Ovary (tissue), 9 donors: ENCODE results near the gene PLG. TPM values are rescaled to one million over a fixed set of nuclear protein-coding genes. Genes with fewer than 3 reads are reported as not detected.

ENCODE experiments used
- DNase-seq, 5 donors: peaks; one replicate each; pipeline ENCODE4 v3.0.0-alpha.2; 2019 to 2020
- H3K27ac ChIP-seq, 2 donors: fragments of 200-600 bp; one replicate each; pipeline versions ENCODE4 v1.5.1 to v1.8.0; 2019 to 2022
- H3K27me3 ChIP-seq: fragments of 200-600 bp; one replicate; pipeline ENCODE4 v1.8.0; 2022
- H3K36me3 ChIP-seq: fragments of 200-600 bp; sonication (generic); one replicate; pipeline ENCODE4 v1.5.1; 2019
- H3K4me1 ChIP-seq: one replicate; pipeline ENCODE4 v1.8.1; 2013; ENCODE audit warnings: mild to moderate bottlenecking, moderate library complexity; ENCODE audit not compliant: insufficient read depth
- H3K4me3 ChIP-seq: fragments of 200-600 bp; sonication (generic); one replicate; pipeline ENCODE4 v1.5.1; 2017
- H3K9me3 ChIP-seq, 2 donors: fragments of 200-600 bp in 1 of 2; sonication (generic) in 1 of 2; one replicate each; pipeline versions ENCODE4 v1.5.1 to v1.8.1; 2013 to 2019; ENCODE audit warnings: mild to moderate bottlenecking in 1 of 2, moderate library complexity in 1 of 2
- CTCF ChIP-seq, 3 donors: fragments of 450-650 bp in 2 of 3; fragments of 200-600 bp in 1 of 3; IDR thresholded peaks; one replicate each; pipeline versions ENCODE4 v1.5.1 to v1.8.0; 2016 to 2022; ENCODE audit warnings: antibody characterized with exemption in 3 of 3, mild to moderate bottlenecking in 1 of 3
- EP300 ChIP-seq: sonication (generic); formaldehyde crosslinking; IDR thresholded peaks from one replicate; pipeline ENCODE4 v1.6.1; 2017; ENCODE audit warnings: antibody characterized with exemption
- POLR2A ChIP-seq: fragments of 450-650 bp; IDR thresholded peaks from one replicate; pipeline ENCODE4 v1.6.1; 2017; ENCODE audit warnings: antibody characterized with exemption, mild to moderate bottlenecking, moderate library complexity
- WGBS, 3 donors: extraction: QIAGEN DNeasy Blood & Tissue Kit in 1 of 3; methylation state at CpG; one replicate each; pipeline versions ENCODE4 v1.1.5 to v1.1.7; 2013 to 2017; 5-methylcytosine and 5-hydroxymethylcytosine counted together
- intact Hi-C, 4 donors: fragments of 100-400 bp; cut with DNase I; formaldehyde crosslinking; loops; one replicate each; pipeline versions ENCODE4 v1.11.0 to v1.15.1; 2022 to 2023
- polyA plus RNA-seq, 2 donors: library from polyadenylated mRNA; stranded (reverse); fragments of 200-250 nt in 1 of 2; fragments of 350-450 nt in 1 of 2; fragmentation: Illumina TruSeq in 1 of 2; extraction: RNeasy Lipid Tissue Mini Kit (QIAGEN cat#74804) in 1 of 2; gene quantifications; one replicate each; pipeline ENCODE4 v1.2.3, GENCODE V29; 2013 to 2014
- total RNA-seq, 7 donors: library from RNA; depleted of rRNA in 2 of 7; stranded (reverse); fragments of >200 nt in 2 of 7; fragmentation: NEBNext Ultra II Directional in 3 of 7; extraction: Animal tissue kit (Norgen Biotek cat#: 25700) in 3 of 7; gene quantifications; one replicate each; pipeline versions ENCODE4 v1.1.0 to v1.2.4, GENCODE V29; 2016 to 2023
- donor health status: DM: no; HTN: no; CAD: no; lungs with moderate emphysema.
- donor health status: DM: no; HTN: no; CAD: no.
- donor health status: Bipolar disorder and iron deficiency.
- donor health status: DM: yes; HTN: yes; CAD: no.
- donor health status: DM: no; HTN: no; CAD: no.
- donor health status: DM: yes; HTN: yes; CAD: no.

Gene PLG
- total and polyA plus RNA-seq, 9 donors, result 0.11 to 1.4 (median 0.38) TPM; not detected in 4

DNA sequence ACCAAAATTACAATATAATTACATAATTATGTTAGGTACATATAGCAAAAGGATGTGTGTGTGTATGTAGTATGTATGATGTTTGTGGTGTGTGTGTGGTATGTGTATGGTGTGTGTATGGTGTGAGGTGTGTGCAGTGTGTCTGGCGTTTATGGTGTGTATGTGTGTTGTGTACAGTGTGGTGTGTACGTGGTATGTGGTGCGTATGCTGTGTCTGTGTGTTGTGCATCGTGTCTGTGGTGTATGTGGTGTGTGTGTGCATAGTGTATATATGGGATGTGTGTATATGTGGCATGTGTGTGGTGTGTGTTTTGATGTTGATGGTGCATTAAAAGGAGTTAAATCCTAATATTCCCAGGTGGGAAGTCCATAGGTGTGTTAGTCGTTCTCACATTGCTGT lies 62.8 kb downstream of the PLG start:
- 89 to 93% (median 92%) methylated on average over 5 of the region's 5 CpGs for WGBS, 3 donors
- no peak for TF ChIP-seq POLR2A
- TF ChIP-seq EP300, result no peak
- TF ChIP-seq CTCF (IDR thresholded peaks at IDR 0.05), result no peak
- intact Hi-C loops, result no loop called here
- Histone ChIP-seq H3K4me3 (no peak overlapping the region), H3K4me1 (peaks cover 4% of the 10 kb centered on the region), H3K9me3 (no peaks in the 10 kb centered on the region), H3K27me3 (no peaks in the 10 kb centered on the region), H3K27ac (no peak overlapping the region), H3K36me3 (no peaks in the 10 kb centered on the region)
- DNase-seq, result no peak

- H3K4me1 ChIP-seq, result peaks cover 4% of the 10 kb centered on the region
- intact Hi-C loops, result no loop called here
- no peak overlapping the region for H3K4me3 ChIP-seq
- H3K9me3 ChIP-seq, result no peaks in the 10 kb centered on the region
- WGBS, 3 donors, result 82 to 87% (median 83%) methylated on average over 8 of the region's 8 CpGs
- TF ChIP-seq EP300 (no peak), POLR2A (no peak), CTCF (IDR thresholded peaks at IDR 0.05) (no peak)
- no peaks in the 10 kb centered on the region for H3K36me3 ChIP-seq
- no peak for DNase-seq
- H3K27ac ChIP-seq, result no peak overlapping the region
- H3K27me3 ChIP-seq, result no peaks in the 10 kb centered on the region
These were observed 63.4 kb downstream of the PLG start for GRCh38 chr6:160765412-160765811.

DNA sequence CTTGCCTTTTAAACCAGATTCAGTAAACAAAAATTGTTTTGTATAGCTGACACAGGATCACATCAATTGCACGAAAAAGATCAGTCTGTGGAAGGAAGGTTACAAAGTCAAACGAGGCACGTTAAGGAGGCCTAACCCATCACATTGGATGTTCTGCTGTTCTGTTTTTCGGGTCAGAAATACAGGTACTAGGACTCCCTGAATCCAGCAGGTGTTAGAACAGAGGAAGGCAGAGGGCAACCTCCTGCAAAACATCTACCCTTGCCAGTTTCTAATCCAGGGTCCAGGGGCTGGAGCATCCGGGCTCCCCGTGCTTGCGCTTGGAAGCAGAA lies 64.6 kb downstream of the PLG start:
- peak overlapping the region; percentile 5 to 53 for H3K27ac ChIP-seq
- H3K4me3 ChIP-seq, result peak overlapping the region; percentile 59
- H3K9me3 ChIP-seq, result no peaks in the 10 kb centered on the region
- no peaks in the 10 kb centered on the region for H3K36me3 ChIP-seq
- TF ChIP-seq CTCF (IDR thresholded peaks at IDR 0.05) (no peak), POLR2A (no peak), EP300 (no peak)
- intact Hi-C loops, result no loop called here
- peaks cover 4% of the 10 kb centered on the region for H3K4me1 ChIP-seq
- H3K27me3 ChIP-seq, result no peaks in the 10 kb centered on the region
- DNase-seq, result no peak
- WGBS, 3 donors, result 7 to 10% (median 10%) methylated on average over 7 of the region's 7 CpGs

GRCh38 chr6:160766989-160767646 lies 65.1 kb downstream of the PLG start:
- WGBS, 3 donors, result 1% methylated on average over 31 to 55 of the region's 55 CpGs
- Histone ChIP-seq H3K4me3 (peak overlapping the region; percentile 59), H3K4me1 (peaks cover 4% of the 10 kb centered on the region), H3K27ac (peak overlapping the region; percentile 5 to 53), H3K9me3 (no peaks in the 10 kb centered on the region), H3K27me3 (no peaks in the 10 kb centered on the region), H3K36me3 (no peaks in the 10 kb centered on the region)
- TF ChIP-seq CTCF (IDR thresholded peaks at IDR 0.05) (peak; percentile 65 to 81 (median 72)), POLR2A (no peak)
- intact Hi-C loops, result no loop called here
- DNase-seq, result peak; percentile 82 to 88 (median 84)
